ENCODE measurements around the gene MAVS. TPM values are rescaled to one million over a fixed set of nuclear protein-coding genes. Genes with fewer than 3 reads are reported as not detected.

Gene MAVS
- polyA plus RNA-seq, 3 donors = 23.9 to 28.3 (median 25.2) TPM

DNA sequence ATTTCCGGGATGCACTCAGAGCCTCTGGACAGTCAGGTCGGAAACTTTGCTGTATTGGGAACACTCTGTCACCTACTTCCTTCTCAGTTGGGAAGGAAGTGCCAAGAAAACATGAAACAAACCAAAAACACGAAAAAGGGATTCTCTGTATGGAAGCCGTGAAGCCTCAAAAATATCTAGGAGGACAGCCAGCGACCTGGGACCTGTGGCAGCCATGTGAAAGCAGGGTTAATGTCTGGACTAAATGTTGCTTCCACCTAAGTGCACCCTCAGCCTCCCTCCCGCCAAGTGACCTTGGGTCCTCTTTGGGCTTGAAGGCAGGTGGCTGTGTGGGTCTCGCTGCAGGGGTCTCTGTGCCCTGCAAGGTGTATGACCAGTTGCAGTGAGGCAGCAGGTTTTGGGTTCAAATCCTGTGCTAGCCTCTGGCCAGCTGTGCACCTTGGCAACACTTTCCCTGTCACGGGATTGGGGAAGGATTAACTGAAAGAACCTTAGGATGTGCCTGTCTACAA lies 851 bp downstream of the MAVS start:
- peak in 1 of 3 donors; percentile 7 for DNase-seq (ENCODE audit: low read depth in 3 of 3, low spot score in 2 of 3)

DNA sequence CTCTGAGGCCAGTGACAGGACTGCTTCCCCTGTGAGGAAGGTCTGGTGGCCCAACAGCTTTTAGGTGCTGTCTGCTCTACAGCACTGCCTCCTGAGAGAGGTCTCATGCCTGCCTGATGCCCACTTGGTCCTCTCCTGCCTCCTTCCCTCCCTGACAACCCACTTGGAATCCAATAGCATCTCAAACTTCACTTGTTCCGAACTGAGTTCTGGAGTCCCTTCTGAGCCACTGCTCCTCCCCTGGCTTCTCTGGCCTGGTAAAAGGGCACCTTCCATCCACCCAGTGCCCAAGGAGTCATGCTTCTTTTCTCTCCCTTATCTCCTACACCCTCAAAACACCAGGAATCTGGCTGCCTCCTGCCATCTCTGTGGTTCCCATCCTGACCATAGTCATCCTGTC lies 1.9 kb downstream of the MAVS start:
- no peak for DNase-seq (ENCODE audit: low read depth in 3 of 3, low spot score in 2 of 3)

DNA sequence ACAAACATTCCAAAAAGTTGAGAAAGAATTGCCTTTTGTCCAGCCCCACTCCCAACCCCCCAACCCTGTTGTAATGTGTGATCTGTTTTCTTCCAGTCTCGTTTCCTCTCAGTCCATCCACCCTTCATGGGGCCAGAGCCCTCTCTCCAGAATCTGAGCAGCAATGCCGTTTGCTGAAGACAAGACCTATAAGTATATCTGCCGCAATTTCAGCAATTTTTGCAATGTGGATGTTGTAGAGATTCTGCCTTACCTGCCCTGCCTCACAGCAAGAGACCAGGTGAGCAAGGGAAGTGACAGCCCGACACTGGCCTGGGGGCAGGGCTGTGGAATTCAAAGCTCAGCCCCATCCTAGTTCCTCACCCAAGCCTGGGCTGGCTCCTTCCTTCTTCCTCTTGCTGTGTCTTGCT lies 7.8 kb downstream of the MAVS start:
- no peak for DNase-seq (ENCODE audit: low read depth in 3 of 3, low spot score in 2 of 3)

DNA sequence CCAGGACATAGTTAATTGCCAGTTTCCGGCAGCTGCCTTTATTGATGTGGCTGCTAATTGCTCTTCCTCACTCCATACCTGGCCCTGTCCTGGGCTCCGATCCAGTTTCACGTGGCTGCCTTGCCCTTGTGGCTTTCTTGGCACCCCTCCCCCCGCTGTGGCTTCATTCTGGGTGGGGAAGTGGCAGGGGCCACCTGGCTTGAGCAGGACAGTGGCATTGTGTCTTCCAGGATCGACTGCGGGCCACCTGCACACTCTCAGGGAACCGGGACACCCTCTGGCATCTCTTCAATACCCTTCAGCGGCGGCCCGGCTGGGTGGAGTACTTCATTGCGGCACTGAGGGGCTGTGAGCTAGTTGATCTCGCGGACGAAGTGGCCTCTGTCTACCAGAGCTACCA lies 10.8 kb downstream of the MAVS start:
- no peak for DNase-seq (ENCODE audit: low read depth in 3 of 3, low spot score in 2 of 3)

DNA sequence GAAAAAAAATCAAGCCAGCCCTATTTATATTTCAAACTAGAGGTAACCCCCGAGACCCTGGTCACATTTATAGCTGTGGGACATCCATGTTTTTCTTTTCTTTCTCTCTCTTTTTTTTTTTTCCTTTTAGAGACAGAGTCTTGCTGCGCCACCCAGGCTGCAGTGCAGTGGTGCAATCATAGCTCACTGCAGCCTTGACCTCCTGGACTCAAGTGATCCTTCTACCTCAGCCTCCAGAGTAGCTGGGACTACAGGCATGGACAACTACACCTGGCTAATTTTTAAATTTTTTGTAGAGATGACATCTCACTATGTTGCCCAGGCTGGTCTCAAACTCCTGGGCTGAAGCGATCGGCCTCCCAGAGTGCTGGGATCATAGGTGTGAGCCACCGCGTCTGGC lies 12.1 kb downstream of the MAVS start:
- DNase-seq (ENCODE audit: low read depth in 3 of 3, low spot score in 2 of 3) = no peak

DNA sequence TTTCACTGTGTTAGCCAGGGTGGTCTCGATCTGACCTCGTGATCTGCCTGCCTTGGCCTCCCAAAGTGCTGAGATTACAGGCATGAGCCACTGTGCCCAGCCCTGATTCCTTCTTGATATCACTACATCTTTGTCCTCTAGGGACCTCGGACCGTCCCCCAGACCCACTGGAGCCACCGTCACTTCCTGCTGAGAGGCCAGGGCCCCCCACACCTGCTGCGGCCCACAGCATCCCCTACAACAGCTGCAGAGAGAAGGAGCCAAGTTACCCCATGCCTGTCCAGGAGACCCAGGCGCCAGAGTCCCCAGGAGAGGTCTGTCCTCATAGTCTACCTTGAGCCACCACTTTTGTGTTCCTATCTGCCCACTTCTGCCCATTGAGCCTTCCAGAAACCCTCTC lies 14.6 kb downstream of the MAVS start:
- no peak for DNase-seq (ENCODE audit: low read depth in 3 of 3, low spot score in 2 of 3)

DNA sequence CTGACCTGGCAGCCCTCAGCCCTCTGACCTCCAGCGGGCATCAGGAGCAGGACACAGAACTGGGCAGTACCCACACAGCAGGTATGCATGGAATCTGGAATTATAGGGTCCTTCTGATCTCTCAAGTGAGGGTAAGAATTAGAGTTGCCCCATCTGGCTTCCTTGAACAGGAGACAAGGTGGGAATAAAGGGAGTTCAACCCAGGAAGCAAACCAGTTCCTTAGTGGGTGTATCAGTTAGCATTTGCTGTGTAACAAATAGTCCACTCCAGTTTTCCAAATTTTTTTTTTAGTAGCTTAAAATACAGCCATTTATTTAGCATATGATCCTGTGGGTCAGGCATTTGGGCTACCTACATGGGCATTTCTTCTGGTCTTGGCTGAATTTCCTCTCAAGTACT lies 15.7 kb downstream of the MAVS start:
- DNase-seq (ENCODE audit: low read depth in 3 of 3, low spot score in 2 of 3) = no peak

DNA sequence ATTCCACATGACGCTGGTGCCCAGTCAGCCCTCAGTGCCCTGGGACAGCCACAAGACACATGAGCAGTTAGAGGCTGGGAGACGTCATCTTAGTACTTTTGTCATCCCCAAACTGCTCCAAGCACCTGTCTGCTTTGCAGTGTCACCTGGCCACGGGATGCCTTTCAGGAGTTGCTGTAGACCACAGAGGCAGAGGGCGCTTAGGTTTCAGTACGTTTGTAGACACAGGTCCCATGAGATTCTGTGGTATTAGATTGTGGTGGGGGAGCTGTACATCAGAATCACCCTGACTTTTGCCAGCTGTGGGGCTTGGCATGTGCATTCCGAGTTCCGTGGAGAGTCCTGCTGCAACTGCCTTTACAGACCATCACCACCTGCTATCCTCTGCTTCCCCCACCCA lies 16.7 kb downstream of the MAVS start:
- DNase-seq (ENCODE audit: low read depth in 3 of 3, low spot score in 2 of 3) = no peak

DNA sequence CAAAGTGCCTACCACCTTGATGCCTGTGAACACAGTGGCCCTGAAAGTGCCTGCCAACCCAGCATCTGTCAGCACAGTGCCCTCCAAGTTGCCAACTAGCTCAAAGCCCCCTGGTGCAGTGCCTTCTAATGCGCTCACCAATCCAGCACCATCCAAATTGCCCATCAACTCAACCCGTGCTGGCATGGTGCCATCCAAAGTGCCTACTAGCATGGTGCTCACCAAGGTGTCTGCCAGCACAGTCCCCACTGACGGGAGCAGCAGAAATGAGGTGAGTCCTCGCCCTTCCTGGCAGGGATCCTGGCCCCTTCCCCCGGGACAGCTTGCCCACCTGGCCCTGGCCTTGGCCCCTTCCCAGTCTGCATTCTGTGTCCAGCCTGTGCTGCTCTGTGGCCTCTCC lies 17.9 kb downstream of the MAVS start:
- DNase-seq (ENCODE audit: low read depth in 3 of 3, low spot score in 2 of 3) = no peak

DNA sequence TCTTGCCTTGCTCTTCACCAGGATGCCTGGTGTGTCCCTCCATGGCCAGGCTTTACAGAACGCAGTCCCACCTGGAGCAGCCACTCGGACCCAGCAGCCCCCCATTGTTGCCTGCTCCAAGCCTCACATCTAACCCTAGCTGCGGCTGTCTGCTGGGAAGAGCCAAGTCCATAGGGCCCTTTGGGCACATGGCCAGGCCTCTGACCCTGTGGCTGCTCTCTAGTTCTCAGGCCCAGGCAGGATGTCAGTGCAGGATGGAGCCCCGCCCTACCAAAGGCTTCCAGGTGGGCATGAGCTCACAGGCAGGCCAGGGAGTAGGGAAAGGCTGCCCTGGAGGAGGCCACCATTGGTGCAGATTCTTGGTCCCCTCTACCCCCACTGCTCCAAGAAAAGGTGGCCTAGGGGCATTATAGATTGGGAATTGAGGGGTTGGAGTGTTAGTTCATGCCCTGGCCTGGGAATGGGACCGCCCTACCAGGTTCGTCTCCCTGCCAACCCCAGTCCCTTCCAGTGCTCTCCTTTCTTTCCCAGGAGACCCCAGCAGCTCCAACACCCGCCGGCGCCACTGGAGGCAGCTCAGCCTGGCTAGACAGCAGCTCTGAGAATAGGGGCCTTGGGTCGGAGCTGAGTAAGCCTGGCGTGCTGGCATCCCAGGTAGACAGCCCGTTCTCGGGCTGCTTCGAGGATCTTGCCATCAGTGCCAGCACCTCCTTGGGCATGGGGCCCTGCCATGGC lies 18.7 kb downstream of the MAVS start:
- DNase-seq (ENCODE audit: low read depth in 3 of 3, low spot score in 2 of 3) = no peak

DNA sequence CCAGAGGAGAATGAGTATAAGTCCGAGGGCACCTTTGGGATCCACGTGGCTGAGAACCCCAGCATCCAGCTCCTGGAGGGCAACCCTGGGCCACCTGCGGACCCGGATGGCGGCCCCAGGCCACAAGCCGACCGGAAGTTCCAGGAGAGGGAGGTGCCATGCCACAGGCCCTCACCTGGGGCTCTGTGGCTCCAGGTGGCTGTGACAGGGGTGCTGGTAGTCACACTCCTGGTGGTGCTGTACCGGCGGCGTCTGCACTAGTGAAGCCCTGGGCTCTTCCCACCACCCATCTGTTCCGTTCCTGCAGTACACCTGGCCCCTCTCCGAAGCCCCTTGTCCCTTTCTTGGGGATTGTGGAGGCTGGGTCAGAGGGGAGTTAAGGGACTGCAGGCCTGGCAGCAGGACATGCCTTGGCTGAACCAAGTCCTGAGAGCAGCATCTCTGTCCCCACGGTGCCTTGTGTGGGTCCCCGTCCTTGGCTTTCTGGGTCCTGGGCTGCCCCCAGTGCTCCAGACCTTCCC lies 19.3 kb downstream of the MAVS start:
- DNase-seq (ENCODE audit: low read depth in 3 of 3, low spot score in 2 of 3) = no peak

DNA sequence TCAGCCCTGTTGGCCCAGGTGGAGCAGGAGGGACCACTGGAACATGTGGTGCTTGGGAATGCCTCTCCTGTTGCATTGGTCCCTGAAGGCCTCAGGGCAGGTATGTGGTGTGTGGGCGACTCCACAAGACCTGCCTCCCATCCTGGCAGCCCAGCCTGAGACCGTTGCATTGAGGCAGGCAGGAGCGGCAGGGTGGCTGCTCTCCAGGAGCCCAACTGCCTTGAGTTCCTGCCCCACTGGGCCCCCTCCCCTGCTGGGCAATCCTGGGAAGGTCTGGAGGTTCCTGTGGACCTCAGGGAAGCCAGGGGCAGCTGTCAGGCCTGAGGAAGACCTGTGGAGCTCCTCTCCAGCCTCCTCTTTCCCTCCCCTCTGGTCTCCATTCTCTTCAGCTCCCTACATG lies 19.8 kb downstream of the MAVS start:
- no peak for DNase-seq (ENCODE audit: low read depth in 3 of 3, low spot score in 2 of 3)

DNA sequence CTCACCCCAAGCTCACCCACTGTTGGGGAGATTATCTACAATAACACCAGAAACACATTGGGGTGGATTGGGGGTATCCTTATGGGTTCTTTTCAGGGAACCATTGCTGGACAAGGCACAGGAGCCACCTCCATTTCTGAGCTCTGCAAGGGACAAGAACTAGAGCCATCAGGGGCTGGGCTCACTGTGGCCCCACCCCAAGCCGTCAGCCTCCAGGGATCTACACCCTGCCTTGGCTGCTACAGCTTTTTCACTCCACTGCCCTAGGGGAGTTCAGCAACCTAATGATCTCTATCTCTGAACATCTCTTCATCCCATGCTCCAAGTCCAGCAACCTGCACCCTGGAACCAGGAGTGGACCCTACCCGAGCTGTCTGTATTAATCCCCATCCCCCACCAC lies 21.2 kb downstream of the MAVS start:
- no peak for DNase-seq (ENCODE audit: low read depth in 3 of 3, low spot score in 2 of 3)

DNA sequence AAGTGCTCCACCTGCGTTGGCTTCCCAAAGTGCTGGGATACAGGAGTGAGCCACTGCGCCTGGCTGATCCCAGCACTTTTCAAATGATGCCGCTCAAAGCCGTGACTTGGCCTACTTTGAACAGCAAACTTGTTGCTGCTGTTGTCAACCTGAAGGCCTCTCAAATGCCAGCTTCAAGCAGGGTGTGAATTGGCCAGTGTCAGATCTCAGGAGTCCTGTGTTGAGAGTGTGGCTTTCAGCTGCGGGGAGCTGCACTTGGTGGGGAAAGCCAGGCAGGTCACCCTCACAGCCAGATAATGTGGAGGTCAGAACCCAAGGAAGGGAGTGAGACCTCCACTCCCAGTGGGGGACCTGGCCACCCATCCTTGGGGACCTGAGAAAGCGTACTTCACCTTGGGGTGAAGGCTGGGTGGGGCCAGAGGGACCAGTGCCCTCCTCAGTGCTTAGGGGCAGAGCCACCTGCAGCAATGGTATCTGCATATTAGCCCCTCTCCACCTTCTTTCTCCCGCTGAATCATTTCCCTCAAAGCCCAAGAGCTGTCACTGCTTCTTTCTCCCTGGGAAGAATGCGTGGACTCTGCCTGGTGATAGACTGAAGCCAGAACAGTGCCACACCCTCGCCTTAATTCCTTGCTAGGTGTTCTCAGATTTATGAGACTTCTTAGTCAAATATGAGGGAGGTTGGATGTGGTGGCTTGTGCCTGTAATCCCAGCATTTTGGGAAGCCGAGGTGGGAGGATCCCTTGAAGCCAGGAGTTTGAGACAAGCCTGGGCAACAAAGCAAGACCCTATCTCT lies 23.4 kb downstream of the MAVS start:
- no peak for DNase-seq (ENCODE audit: low read depth in 3 of 3, low spot score in 2 of 3)

DNA sequence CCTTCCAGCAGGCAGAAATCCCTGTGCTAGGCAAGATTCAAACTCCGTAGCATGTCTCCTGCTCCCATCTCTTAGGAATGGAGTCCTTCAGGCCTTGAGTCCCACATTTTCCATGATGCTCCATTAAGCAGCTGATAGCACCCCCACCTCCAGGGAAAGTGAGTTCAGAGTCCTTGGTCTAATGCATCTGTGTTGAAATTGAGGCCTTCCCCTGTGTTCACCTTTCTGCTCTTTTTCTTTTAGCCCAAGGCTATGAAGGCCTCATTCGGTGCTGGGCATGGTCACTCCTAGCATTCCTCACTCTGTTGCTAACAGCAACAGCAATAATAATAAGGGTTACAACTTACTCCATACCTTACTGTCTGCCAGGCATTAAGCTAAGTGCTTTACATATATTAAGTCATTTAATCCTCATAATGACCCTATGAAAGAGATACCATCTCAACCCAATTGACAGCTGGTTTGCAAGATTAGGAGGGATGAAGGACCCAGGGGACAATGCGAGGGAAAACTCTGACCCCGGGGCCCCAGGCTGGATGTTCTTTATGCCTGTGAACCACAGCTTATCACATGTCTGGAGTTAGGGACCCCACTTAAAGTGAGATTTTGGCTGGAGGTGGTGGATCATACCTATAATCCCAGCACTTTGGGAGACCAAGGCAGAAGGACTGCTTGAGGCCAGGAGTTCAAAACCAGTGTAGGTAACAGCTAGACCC lies 25.1 kb downstream of the MAVS start:
- DNase-seq (ENCODE audit: low read depth in 3 of 3, low spot score in 2 of 3) = no peak

DNA sequence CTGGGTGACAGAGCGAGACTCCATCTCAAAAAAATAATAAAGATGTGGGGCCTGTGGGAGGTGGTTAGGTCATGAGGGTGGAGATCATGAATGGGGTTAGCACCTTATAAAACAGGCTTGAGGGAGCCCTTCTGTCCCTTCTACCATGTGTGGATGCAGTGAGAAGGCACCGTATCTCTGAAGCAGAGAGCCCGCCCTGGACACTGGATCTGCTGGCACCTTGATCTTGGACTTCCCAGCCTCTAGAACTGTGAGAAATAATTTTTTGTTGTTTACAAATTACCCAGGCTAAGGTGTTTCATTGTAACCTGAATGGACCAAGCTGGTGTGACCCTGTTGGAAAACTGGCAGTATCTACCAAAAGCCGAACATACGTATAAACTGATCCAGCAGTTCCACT lies 26.9 kb downstream of the MAVS start:
- DNase-seq (ENCODE audit: low read depth in 3 of 3, low spot score in 2 of 3) = no peak

DNA sequence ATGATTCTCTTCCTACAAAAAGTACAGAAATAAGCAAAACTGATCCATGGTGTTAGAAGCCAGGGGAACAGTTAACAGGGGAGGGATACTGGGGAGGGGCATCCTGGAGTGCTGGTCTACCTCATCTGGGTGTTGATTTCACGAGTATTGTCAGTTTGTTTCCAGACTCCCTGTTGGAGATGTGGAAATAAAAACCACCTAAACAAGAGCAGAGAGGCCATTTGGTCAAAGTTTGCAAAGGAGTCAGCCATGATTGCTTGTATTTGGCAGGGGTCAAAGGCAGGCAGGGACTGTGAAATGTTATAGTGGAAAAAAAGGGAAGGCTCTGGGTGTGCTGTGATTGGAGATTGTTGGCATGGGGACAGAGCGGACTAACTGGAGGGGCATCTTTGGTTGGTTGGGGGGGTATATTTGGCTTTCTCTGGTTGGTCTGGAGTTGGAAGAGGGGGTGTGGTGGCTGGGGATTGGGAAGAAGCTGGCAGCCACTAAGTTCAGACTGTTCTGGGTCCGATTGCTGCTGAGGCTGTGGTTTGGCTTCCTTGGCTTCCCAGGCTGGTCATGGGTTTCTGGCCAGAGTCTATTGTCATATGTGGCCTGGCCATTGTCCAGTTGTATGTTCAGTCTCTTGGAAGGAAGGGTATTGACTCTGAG lies 27.7 kb downstream of the MAVS start:
- DNase-seq (ENCODE audit: low read depth in 3 of 3, low spot score in 2 of 3) = no peak

DNA sequence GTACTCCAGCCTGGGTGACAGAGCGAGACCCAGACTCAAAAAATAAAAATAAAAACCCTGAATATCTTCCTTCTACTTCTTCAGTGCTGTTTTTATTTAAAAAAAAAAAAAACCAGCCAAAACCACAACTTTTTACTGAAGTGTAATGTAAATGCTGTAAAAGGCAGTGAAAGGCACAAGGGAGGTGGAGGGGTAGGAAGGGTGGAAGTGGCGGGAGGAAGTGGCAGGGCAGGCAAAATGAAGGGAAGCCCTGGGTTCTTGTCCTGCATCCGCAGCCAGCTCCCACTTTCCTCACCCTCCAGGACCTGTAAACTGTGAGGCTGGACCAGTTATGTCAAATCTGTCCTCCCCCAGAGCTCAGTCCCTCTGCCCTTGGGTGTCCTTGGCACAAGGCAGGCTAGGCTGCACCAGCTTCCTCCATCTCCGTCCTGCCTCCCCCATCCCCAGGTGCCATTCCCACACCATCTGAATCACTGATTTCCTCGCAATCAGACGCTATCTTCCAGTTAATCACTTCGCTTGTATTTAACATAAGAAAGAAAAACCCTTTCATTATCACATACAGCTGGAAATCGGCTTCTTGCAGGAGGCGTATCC lies 28.8 kb downstream of the MAVS start:
- no peak for DNase-seq (ENCODE audit: low read depth in 3 of 3, low spot score in 2 of 3)

DNA sequence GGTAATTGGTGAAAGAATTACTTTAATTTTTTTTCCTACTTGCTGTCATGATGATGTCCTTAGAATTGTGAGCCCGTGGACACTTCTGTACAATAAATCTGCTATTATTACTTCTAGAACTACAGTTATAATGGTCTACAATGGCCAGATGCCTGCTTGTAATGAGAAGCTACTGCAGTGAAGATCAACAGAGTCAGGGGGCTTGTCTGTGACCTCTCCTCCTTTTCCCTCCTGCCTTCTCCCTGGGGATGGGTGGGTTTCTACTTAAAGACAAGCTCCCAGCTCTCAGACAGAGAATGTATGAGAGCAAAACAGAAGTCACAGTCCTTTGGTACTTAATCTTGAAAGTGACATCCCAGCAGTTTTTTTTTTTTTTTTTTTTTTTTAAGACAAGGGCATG lies 29.4 kb downstream of the MAVS start:
- DNase-seq (ENCODE audit: low read depth in 3 of 3, low spot score in 2 of 3) = no peak

DNA sequence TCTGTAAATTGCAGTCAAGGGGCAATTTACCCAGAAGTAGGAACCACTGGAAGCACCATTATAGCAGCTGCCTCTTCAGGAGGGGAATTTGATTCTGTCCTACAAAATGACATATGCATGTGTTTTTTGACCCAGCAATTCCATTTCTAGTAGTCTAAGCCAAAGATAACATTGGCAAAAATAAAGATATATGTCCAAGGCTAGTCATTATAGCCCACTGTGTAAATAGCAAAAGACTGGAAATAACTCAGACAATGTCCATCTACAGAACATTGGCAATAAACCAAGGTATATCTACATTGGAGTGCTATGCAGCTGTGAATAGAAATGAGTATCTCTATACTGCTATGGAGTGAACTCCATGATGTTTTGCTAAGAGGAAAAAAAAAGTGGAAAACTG lies 30.0 kb downstream of the MAVS start:
- DNase-seq (ENCODE audit: low read depth in 3 of 3, low spot score in 2 of 3) = no peak

Measured in right renal cortex interstitium (tissue), 3 donors.